Ovary (tissue), 9 donors: Measurements from ENCODE around the gene UBE2G1. TPM values are rescaled to one million over a fixed set of nuclear protein-coding genes. Genes with fewer than 3 reads are reported as not detected.
"Not testable (repeated sequence)": the region's sequence is repeated elsewhere in the genome, so short reads cannot be mapped to it uniquely, and the experiment has no call there.

Experiments used
- DNase-seq, 5 donors: peaks; one replicate each; pipeline ENCODE4 v3.0.0-alpha.2; 2019 to 2020
- H3K27ac ChIP-seq, 2 donors: fragments of 200-600 bp; one replicate each; pipeline versions ENCODE4 v1.5.1 to v1.8.0; 2019 to 2022
- H3K27me3 ChIP-seq: fragments of 200-600 bp; one replicate; pipeline ENCODE4 v1.8.0; 2022
- H3K36me3 ChIP-seq: fragments of 200-600 bp; sonication (generic); one replicate; pipeline ENCODE4 v1.5.1; 2019
- H3K4me1 ChIP-seq: one replicate; pipeline ENCODE4 v1.8.1; 2013; ENCODE audit warnings: mild to moderate bottlenecking, moderate library complexity; ENCODE audit not compliant: insufficient read depth
- H3K4me3 ChIP-seq: fragments of 200-600 bp; sonication (generic); one replicate; pipeline ENCODE4 v1.5.1; 2017
- H3K9me3 ChIP-seq, 2 donors: fragments of 200-600 bp in 1 of 2; sonication (generic) in 1 of 2; one replicate each; pipeline versions ENCODE4 v1.5.1 to v1.8.1; 2013 to 2019; ENCODE audit warnings: mild to moderate bottlenecking in 1 of 2, moderate library complexity in 1 of 2
- CTCF ChIP-seq, 3 donors: fragments of 450-650 bp in 2 of 3; fragments of 200-600 bp in 1 of 3; IDR thresholded peaks; one replicate each; pipeline versions ENCODE4 v1.5.1 to v1.8.0; 2016 to 2022; ENCODE audit warnings: antibody characterized with exemption in 3 of 3, mild to moderate bottlenecking in 1 of 3
- EP300 ChIP-seq: sonication (generic); formaldehyde crosslinking; IDR thresholded peaks from one replicate; pipeline ENCODE4 v1.6.1; 2017; ENCODE audit warnings: antibody characterized with exemption
- POLR2A ChIP-seq: fragments of 450-650 bp; IDR thresholded peaks from one replicate; pipeline ENCODE4 v1.6.1; 2017; ENCODE audit warnings: antibody characterized with exemption, mild to moderate bottlenecking, moderate library complexity
- WGBS, 3 donors: extraction: QIAGEN DNeasy Blood & Tissue Kit in 1 of 3; methylation state at CpG; one replicate each; pipeline versions ENCODE4 v1.1.5 to v1.1.7; 2013 to 2017; 5-methylcytosine and 5-hydroxymethylcytosine counted together
- intact Hi-C, 4 donors: fragments of 100-400 bp; cut with DNase I; formaldehyde crosslinking; loops; one replicate each; pipeline versions ENCODE4 v1.11.0 to v1.15.1; 2022 to 2023
- polyA plus RNA-seq, 2 donors: library from polyadenylated mRNA; stranded (reverse); fragments of 200-250 nt in 1 of 2; fragments of 350-450 nt in 1 of 2; fragmentation: Illumina TruSeq in 1 of 2; extraction: RNeasy Lipid Tissue Mini Kit (QIAGEN cat#74804) in 1 of 2; gene quantifications; one replicate each; pipeline ENCODE4 v1.2.3, GENCODE V29; 2013 to 2014
- total RNA-seq, 7 donors: library from RNA; depleted of rRNA in 2 of 7; stranded (reverse); fragments of >200 nt in 2 of 7; fragmentation: NEBNext Ultra II Directional in 3 of 7; extraction: Animal tissue kit (Norgen Biotek cat#: 25700) in 3 of 7; gene quantifications; one replicate each; pipeline versions ENCODE4 v1.1.0 to v1.2.4, GENCODE V29; 2016 to 2023
- donor health status: DM: no; HTN: no; CAD: no; lungs with moderate emphysema.
- donor health status: DM: no; HTN: no; CAD: no.
- donor health status: Bipolar disorder and iron deficiency.
- donor health status: DM: yes; HTN: yes; CAD: no.
- donor health status: DM: no; HTN: no; CAD: no.
- donor health status: DM: yes; HTN: yes; CAD: no.

UBE2G1 gene
- total and polyA plus RNA-seq, 9 donors = 12.4 to 50.7 (median 36.5) TPM

- DNase-seq = no peak
- Histone ChIP-seq H3K9me3 (no peaks in the 10 kb centered on the region), H3K36me3 (no peaks in the 10 kb centered on the region), H3K4me1 (no peaks in the 10 kb centered on the region), H3K27me3 (no peaks in the 10 kb centered on the region), H3K4me3 (no peak overlapping the region), H3K27ac (no peak overlapping the region)
- no peak for TF ChIP-seq EP300
- TF ChIP-seq CTCF (IDR thresholded peaks at IDR 0.05) = no peak
- TF ChIP-seq POLR2A = no peak
- WGBS, 3 donors = 47 to 62% (median 49%) methylated on average over 7 of the region's 7 CpGs
- intact Hi-C loops = no loop called here
These were observed 15.5 kb upstream of the UBE2G1 start for GRCh38 chr17:4381690-4382671.

DNA sequence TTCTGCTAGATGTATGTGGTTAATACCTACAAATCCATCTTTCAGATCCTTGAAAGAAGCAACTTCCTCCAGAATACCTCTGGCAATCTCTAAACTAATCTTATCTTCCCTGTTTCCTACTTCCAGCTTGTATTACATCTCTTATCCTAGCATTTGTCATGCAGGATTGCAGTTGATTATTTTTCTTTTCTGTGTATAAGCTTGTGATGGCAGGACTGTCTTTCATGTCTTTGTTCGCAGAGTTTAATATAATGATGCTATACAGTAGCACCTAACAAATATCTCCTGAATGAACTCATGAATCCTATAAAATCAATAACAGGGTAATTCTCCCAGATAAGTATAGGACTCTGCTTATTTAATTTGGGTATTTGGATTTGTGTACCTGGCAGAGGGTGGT, 12.2 kb upstream of the UBE2G1 start:
- DNase-seq = no peak
- Histone ChIP-seq H3K36me3 (no peaks in the 10 kb centered on the region), H3K27me3 (no peaks in the 10 kb centered on the region), H3K27ac (no peak overlapping the region), H3K9me3 (no peaks in the 10 kb centered on the region), H3K4me3 (no peak overlapping the region), H3K4me1 (no peaks in the 10 kb centered on the region)
- TF ChIP-seq POLR2A = no peak
- no peak for TF ChIP-seq EP300
- no peak for TF ChIP-seq CTCF (IDR thresholded peaks at IDR 0.05)
- WGBS, 3 donors = 89 to 98% (median 94%) methylated on average over 1 of the region's 1 CpG
- intact Hi-C loops = no loop called here

- H3K27ac ChIP-seq, H3K9me3 ChIP-seq, H3K4me1 ChIP-seq, intact Hi-C loops, H3K4me3 ChIP-seq, H3K27me3 ChIP-seq, H3K36me3 ChIP-seq, DNase-seq: not testable (repeated sequence)
- 82 to 87% (median 85%) methylated on average over 7 of the region's 7 CpGs for WGBS, 3 donors
These were observed 10.8 kb upstream of the UBE2G1 start for GRCh38 chr17:4377247-4377646.

GRCh38 chr17:4375796-4376440, 9.4 kb upstream of the UBE2G1 start:
- WGBS, 3 donors = 78 to 86% (median 85%) methylated on average over 14 of the region's 14 CpGs
- H3K27me3 ChIP-seq, H3K4me1 ChIP-seq, H3K9me3 ChIP-seq, H3K4me3 ChIP-seq, intact Hi-C loops, H3K27ac ChIP-seq, DNase-seq, H3K36me3 ChIP-seq: not testable (repeated sequence)

- Histone ChIP-seq H3K27me3 (no peaks in the 10 kb centered on the region), H3K9me3 (no peaks in the 10 kb centered on the region), H3K27ac (no peak overlapping the region), H3K36me3 (no peaks in the 10 kb centered on the region), H3K4me3 (no peak overlapping the region), H3K4me1 (no peaks in the 10 kb centered on the region)
- intact Hi-C loops = no loop called here
- TF ChIP-seq CTCF (IDR thresholded peaks at IDR 0.05) (no peak), EP300 (no peak), POLR2A (no peak)
- DNase-seq = no peak
- WGBS, 3 donors = 60 to 74% (median 69%) methylated on average over 7 of the region's 7 CpGs
These were observed 8.7 kb upstream of the UBE2G1 start for GRCh38 chr17:4375039-4375748.
